Endothelial cell of umbilical vein (primary cell): Measurements from ENCODE around the gene POLE4. TPM values are rescaled to one million over a fixed set of nuclear protein-coding genes. Genes with fewer than 3 reads are reported as not detected.

ENCODE experiments used
- BruUV-seq: library from RNA; stranded (reverse); fragments of 400-500 nt; replicated peaks from 2 replicates; lab custom pipeline; 2021; lab: Mats Ljungman, UMichigan
- CTCF ChIA-PET: fragments of 300-600, 350-600 bp; sonication (Branson Sonifier 250); formaldehyde crosslinking; loops from one replicate; lab custom pipeline; 2021; ENCODE audit warnings: antibody characterized with exemption, inconsistent platforms; lab: Charles Lee
- POLR2A ChIA-PET: fragments of 300-600, 350-600 bp; sonication (Branson Sonifier 250); formaldehyde crosslinking; loops from one replicate; lab custom pipeline; 2021; ENCODE audit warnings: antibody characterized with exemption, inconsistent platforms; lab: Charles Lee
- DNase-seq: peaks from one replicate; pipeline ENCODE4 v3.0.0-alpha.2; 2011; ENCODE audit warnings: low read depth, low spot score
- FAIRE-seq: peaks from 2 replicates; lab custom pipeline; 2011; peaks lifted over from hg19 to GRCh38; lab: Jason Lieb, UNC
- H2AFZ ChIP-seq: 2 replicates; pipeline ENCODE4 v1.6.0; 2012; ENCODE audit warnings: low read depth, low read length, control low read depth, inconsistent platforms
- H3K27ac ChIP-seq: 2 replicates; pipeline ENCODE4 v1.5.1; 2011; ENCODE audit warnings: low read depth, mild to moderate bottlenecking, control low read depth, low read length, moderate library complexity; ENCODE audit not compliant: insufficient read depth
- H3K27me3 ChIP-seq, 2 experiments: 2 replicates each; pipeline versions ENCODE4 v1.6.0 to v1.6.1; 2011; ENCODE audit warnings: low read length in 2 of 2, mixed read lengths in 1 of 2; ENCODE audit not compliant: control insufficient read depth in 2 of 2, insufficient read depth in 2 of 2
- H3K36me3 ChIP-seq, 2 experiments: 2 replicates in 1 of 2; 3 replicates in 1 of 2; pipeline ENCODE4 v1.5.1; 2011; ENCODE audit warnings: low read length in 2 of 2, mild to moderate bottlenecking in 1 of 2, moderate library complexity in 1 of 2; ENCODE audit not compliant: control insufficient read depth in 2 of 2, insufficient read depth in 2 of 2; ENCODE audit errors: extremely low read depth in 1 of 2
- H3K4me1 ChIP-seq: 3 replicates; pipeline ENCODE4 v1.5.1; 2011; ENCODE audit warnings: mild to moderate bottlenecking, low read length; ENCODE audit not compliant: control insufficient read depth, insufficient read depth; ENCODE audit errors: extremely low read depth
- H3K4me2 ChIP-seq: 2 replicates; pipeline ENCODE4 v1.6.1; 2011; ENCODE audit warnings: low read length, control low read depth, mixed read lengths; ENCODE audit not compliant: insufficient read depth
- H3K4me3 ChIP-seq, 3 experiments: fragments of 200-600 bp in 1 of 3; sonication (generic), shearing (Covaris generic) in 1 of 3; replicated peaks in 1 of 3; 2 replicates each; pipeline ENCODE4 v1.5.1; 2011 to 2016; ENCODE audit warnings: control low read depth in 3 of 3, low read length in 3 of 3, mild to moderate bottlenecking in 2 of 3, inconsistent platforms in 1 of 3, low read depth in 1 of 3, moderate library complexity in 1 of 3; ENCODE audit not compliant: insufficient read depth in 1 of 3
- H3K79me2 ChIP-seq: 2 replicates; pipeline ENCODE4 v1.6.0; 2012; ENCODE audit warnings: low read length, inconsistent platforms; ENCODE audit not compliant: control insufficient read depth, insufficient read depth
- H3K9ac ChIP-seq: replicated peaks from 2 replicates; pipeline ENCODE3; 2011; ENCODE audit warnings: low read length, control low read depth; ENCODE audit not compliant: insufficient read depth; ENCODE audit errors: extremely low read depth
- H3K9me1 ChIP-seq: replicated peaks from 3 replicates; pipeline ENCODE4 v1.6.0; 2011; ENCODE audit warnings: mild to moderate bottlenecking, low read length; ENCODE audit not compliant: control insufficient read depth, insufficient read depth; ENCODE audit errors: extremely low read depth
- H3K9me3 ChIP-seq: replicated peaks from 2 replicates; pipeline ENCODE4 v1.5.1; 2012; ENCODE audit warnings: low read length, inconsistent platforms; ENCODE audit not compliant: control insufficient read depth, insufficient read depth
- H4K20me1 ChIP-seq: replicated peaks from 2 replicates; pipeline ENCODE3; 2011; ENCODE audit warnings: mild to moderate bottlenecking, low read length; ENCODE audit not compliant: control insufficient read depth, insufficient read depth; ENCODE audit errors: extremely low read depth
- CTCF ChIP-seq, 2 donors: IDR thresholded peaks; 1 replicate in 1 of 2; 2 replicates in 1 of 2; pipeline ENCODE4 v1.5.1; 2011; ENCODE audit warnings: low read length in 2 of 2, mild to moderate bottlenecking in 2 of 2, moderate library complexity in 2 of 2, control low read depth in 1 of 2, inconsistent platforms in 1 of 2, low read depth in 1 of 2; ENCODE audit not compliant: insufficient read depth in 1 of 2; ENCODE audit errors: extremely low read depth in 1 of 2
- EZH2 ChIP-seq: IDR thresholded peaks from 2 replicates; pipeline ENCODE4 v1.6.1; 2012; ENCODE audit warnings: borderline replicate concordance, low read depth, mild to moderate bottlenecking, moderate library complexity, low read length, inconsistent platforms; ENCODE audit not compliant: severe bottlenecking
- FOS ChIP-seq: IDR thresholded peaks from 2 replicates; pipeline ENCODE4 v1.6.1; 2011; ENCODE audit warnings: mild to moderate bottlenecking, low read length, moderate library complexity, borderline replicate concordance; ENCODE audit not compliant: insufficient read depth
- GATA2 ChIP-seq: IDR thresholded peaks from 2 replicates; pipeline ENCODE4 v1.7.0; 2011; ENCODE audit warnings: low read depth, mild to moderate bottlenecking, moderate library complexity, mixed read lengths, low read length; ENCODE audit not compliant: insufficient read length, insufficient read depth
- JUN ChIP-seq: IDR thresholded peaks from 2 replicates; pipeline ENCODE4 v1.6.1; 2011; ENCODE audit warnings: borderline replicate concordance, low read depth; ENCODE audit not compliant: insufficient read length, insufficient read depth
- MYC ChIP-seq: IDR thresholded peaks from one replicate; pipeline ENCODE4 v1.6.1; 2011; ENCODE audit warnings: mild to moderate bottlenecking, low read depth, low read length
- POLR2A ChIP-seq: IDR thresholded peaks from 2 replicates; pipeline ENCODE4 v1.6.1; 2012; ENCODE audit warnings: low read depth, mild to moderate bottlenecking, control low read depth, low read length
- POLR2AphosphoS5 ChIP-seq: IDR thresholded peaks from 2 replicates; pipeline ENCODE4 v1.6.1; 2012; ENCODE audit warnings: low read depth, mild to moderate bottlenecking, control low read depth, low read length, moderate library complexity; ENCODE audit not compliant: insufficient read depth
- dilution Hi-C: fragments of 300-500 bp; cut with MboI; formaldehyde crosslinking; loops from one replicate; pipeline ENCODE4 v1.15.0; 2019; ENCODE audit warnings: low sequenced_read_pairs; ENCODE audit not compliant: extremely low pct_ligation_motif_present
- intact Hi-C: fragments of 100-400 bp; cut with micrococcal nuclease; formaldehyde crosslinking; loops from one replicate; pipeline ENCODE4 v1.10.0; 2022
- polyA plus RNA-seq, 4 experiments: library from polyadenylated mRNA; depleted of rRNA in 3 of 4; stranded (reverse) in 3 of 4; unstranded in 1 of 4; fragments of >200 nt; gene quantifications; 2 replicates each; pipeline versions ENCODE4 v1.2.1 to v1.2.3, GENCODE V29; 2011 to 2012; ENCODE audit warnings: missing spikeins in 1 of 4
- total RNA-seq: library from RNA; stranded (reverse); gene quantifications from 2 replicates; pipeline ENCODE4 v1.2.3, GENCODE V29; 2021
- TF ChIP-seq, protein P1 (sequence below): IDR thresholded peaks from 2 replicates; pipeline ENCODE4 v1.6.1; 2011; ENCODE audit not compliant: insufficient read depth, insufficient read length

POLE4 gene
- total and polyA plus RNA-seq, 2 donors (not counting 3 experiments of a cell fraction or from before 2014, with no cell fraction given): 21.4 to 42.6 TPM

DNA sequence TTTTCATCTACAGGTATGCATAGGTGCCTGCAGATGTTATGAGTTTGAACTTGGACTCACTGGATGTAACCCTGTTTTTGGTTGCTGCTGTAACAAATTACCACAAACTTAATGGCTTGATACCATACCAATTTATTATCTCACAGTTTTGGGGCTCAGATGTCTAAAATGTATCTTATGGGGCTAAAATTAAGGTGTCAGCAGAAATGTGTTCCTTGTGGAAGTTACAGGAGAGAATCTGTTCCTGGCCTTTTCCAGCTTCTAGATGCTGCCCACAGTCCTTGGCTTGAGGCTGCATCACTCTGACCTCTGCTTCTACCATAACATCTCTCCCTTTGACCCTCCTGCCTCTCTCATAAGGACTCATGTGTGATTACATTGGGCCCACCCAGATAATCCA lies 47.6 kb downstream of the POLE4 start:
- no TSS peak for BruUV-seq
- Histone ChIP-seq H3K9me3 (no peaks in the 10 kb centered on the region), H3K27ac (no peak overlapping the region), H3K27me3 (no peaks in the 10 kb centered on the region), H2AFZ (no peak overlapping the region), H3K4me3 (no peak overlapping the region), H4K20me1 (no peaks in the 10 kb centered on the region), H3K4me2 (no peak overlapping the region), H3K9me1 (no peaks in the 10 kb centered on the region), H3K79me2 (no peaks in the 10 kb centered on the region), H3K9ac (no peak overlapping the region), H3K36me3 (no peaks in the 10 kb centered on the region), H3K4me1 (no peaks in the 10 kb centered on the region)
- ChIA-PET CTCF (interaction anchor here (1.2 kb wide), 1 partner anchor 11 kb away, joined by 3 read pairs; no protein-coding TSS in a partner anchor), POLR2A (no interaction called here)
- dilution Hi-C loops: no loop called here
- TF ChIP-seq EZH2: no peak
- TF ChIP-seq CTCF (IDR thresholded peaks at IDR 0.05; ENCODE audit: extremely low read depth in 1 of 2, insufficient read depth in 1 of 2, low read depth in 1 of 2, low read length in 2 of 2): no peak
- TF ChIP-seq GATA2: no peak
- no peak for TF ChIP-seq MYC
- TF ChIP-seq POLR2AphosphoS5: no peak
- TF ChIP-seq JUN: no peak
- TF ChIP-seq, protein P1, sequence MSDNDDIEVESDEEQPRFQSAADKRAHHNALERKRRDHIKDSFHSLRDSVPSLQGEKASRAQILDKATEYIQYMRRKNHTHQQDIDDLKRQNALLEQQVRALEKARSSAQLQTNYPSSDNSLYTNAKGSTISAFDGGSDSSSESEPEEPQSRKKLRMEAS: no peak
- TF ChIP-seq POLR2A: no peak
- no peak for TF ChIP-seq FOS
- DNase-seq (no peak), FAIRE-seq (no peak)
- intact Hi-C loops: no loop called here
